ENCODE measurements around the gene BTC.
A peak's percentile ranks its signal among the peaks of the same experiment; 100 is the strongest.
"Not testable (repeated sequence)": the region's sequence is repeated elsewhere in the genome, so short reads cannot be mapped to it uniquely, and the experiment has no call there.

The BTC gene

GRCh38 chr4:74822603-74823002, 28.3 kb upstream of the BTC start:
- Mint-ChIP-seq H3K36me3 (ENCODE audit: low read depth) (no peaks in the 10 kb centered on the region), H3K27me3 (ENCODE audit: low read depth) (no peaks in the 10 kb centered on the region), H3K4me3 (no peak overlapping the region), H3K4me1 (no peaks in the 10 kb centered on the region), H3K9me3 (peaks cover 6% of the 10 kb centered on the region), H3K27ac (no peak overlapping the region)
- TF ChIP-seq CTCF (IDR thresholded peaks at IDR 0.05; ENCODE audit: unreplicated experiment in 3 of 3) = no peak

DNA sequence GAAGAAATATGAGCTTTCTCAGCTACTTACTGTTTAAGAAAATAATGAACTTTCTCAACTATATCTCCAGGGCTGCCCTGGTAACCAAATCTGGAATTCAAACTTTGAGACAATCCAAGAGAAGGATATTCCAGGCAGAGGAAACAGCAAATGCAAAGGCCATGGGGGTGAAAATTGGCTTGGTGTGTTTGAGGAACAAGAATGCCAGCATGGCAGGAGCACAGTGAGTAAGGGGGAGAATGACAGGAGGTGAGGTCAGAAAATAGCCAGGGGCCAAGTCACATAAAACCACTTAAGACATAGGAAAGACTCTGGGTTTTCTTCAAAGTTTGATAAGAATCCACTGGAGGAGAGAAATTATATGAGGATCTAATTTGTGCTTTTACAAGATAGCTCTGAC, 27.2 kb upstream of the BTC start:
- H3K9me3 Mint-ChIP-seq = peaks cover 6% of the 10 kb centered on the region
- H3K4me1 Mint-ChIP-seq = no peaks in the 10 kb centered on the region
- no peaks in the 10 kb centered on the region for H3K36me3 Mint-ChIP-seq (ENCODE audit: low read depth)
- H3K27me3 Mint-ChIP-seq (ENCODE audit: low read depth) = no peaks in the 10 kb centered on the region
- H3K4me3 Mint-ChIP-seq = no peak overlapping the region
- TF ChIP-seq CTCF (IDR thresholded peaks at IDR 0.05; ENCODE audit: unreplicated experiment in 3 of 3) = no peak
- no peak overlapping the region for H3K27ac Mint-ChIP-seq

DNA sequence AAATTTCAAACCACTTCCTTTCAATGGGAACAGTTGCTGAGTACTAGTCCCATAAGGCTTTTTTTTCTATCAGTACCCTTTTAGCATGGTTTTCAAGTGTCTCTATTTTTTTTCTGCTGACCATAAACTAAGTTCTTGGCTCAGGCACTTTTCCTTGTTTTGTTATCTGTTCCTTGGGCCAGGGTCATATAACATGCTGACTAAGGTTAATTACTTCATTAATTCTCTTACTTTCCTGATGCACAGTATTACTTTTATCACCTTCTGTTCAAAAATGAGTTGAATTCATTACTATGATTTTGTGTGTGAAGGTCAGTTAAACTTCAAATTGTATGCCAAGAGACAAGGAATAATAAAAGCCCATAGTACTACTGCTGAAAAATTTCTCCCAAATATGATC, 19.7 kb upstream of the BTC start:
- Mint-ChIP-seq H3K27me3 (ENCODE audit: low read depth) (no peaks in the 10 kb centered on the region), H3K9me3 (no peaks in the 10 kb centered on the region), H3K4me1 (no peaks in the 10 kb centered on the region), H3K36me3 (ENCODE audit: low read depth) (no peaks in the 10 kb centered on the region), H3K4me3 (no peak overlapping the region), H3K27ac (no peak overlapping the region)
- TF ChIP-seq CTCF (IDR thresholded peaks at IDR 0.05; ENCODE audit: unreplicated experiment in 3 of 3) = no peak

DNA sequence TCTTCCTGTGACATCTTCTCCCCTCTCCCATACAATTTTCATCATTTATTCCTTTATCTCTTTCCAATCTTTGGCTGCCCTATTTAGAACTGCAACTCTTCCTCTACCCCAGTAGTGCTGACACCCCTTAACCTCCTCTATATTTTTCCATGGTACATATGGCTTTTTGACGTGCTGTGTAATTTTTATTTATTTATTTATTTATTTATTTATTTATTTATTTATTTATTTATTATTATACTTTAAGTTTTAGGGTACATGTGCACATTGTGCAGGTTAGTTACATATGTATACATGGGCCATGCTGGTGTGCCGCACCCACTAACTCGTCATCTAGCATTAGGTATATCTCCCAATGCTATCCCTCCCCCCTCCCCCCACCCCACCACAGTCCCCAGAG, 17.7 kb upstream of the BTC start:
- not testable (repeated sequence) for H3K36me3 Mint-ChIP-seq (ENCODE audit: low read depth); H3K27me3 Mint-ChIP-seq (ENCODE audit: low read depth); H3K4me3 Mint-ChIP-seq; H3K9me3 Mint-ChIP-seq; H3K4me1 Mint-ChIP-seq; H3K27ac Mint-ChIP-seq

DNA sequence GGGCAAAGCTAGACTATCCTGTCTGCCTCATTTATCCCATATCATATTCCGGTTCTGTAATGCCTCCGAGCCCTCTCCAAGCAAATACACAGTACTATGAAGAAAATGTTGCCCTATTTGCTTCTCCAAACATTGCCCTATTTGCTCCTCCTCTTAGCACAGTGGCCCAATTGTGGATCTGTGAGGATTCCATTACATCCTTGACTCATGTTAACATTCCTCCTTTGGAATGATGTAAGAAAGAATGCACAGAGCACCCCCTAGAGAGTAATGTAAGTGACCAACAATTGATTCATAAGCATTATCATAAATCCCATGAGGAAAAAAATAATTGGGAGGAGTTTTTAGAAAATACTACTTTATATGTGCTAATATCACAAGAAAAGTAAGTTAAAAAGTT, 11.3 kb upstream of the BTC start:
- Mint-ChIP-seq H3K36me3 (ENCODE audit: low read depth) (no peaks in the 10 kb centered on the region), H3K27me3 (ENCODE audit: low read depth) (peaks cover 3% of the 10 kb centered on the region), H3K9me3 (no peaks in the 10 kb centered on the region), H3K4me1 (no peaks in the 10 kb centered on the region), H3K4me3 (no peak overlapping the region), H3K27ac (no peak overlapping the region)
- no peak for TF ChIP-seq CTCF (IDR thresholded peaks at IDR 0.05; ENCODE audit: unreplicated experiment in 3 of 3)

GRCh38 chr4:74800310-74800709, 6.0 kb upstream of the BTC start:
- H3K4me1 Mint-ChIP-seq = no peaks in the 10 kb centered on the region
- H3K9me3 Mint-ChIP-seq = no peaks in the 10 kb centered on the region
- no peak for TF ChIP-seq CTCF (IDR thresholded peaks at IDR 0.05; ENCODE audit: unreplicated experiment in 3 of 3)
- H3K27ac Mint-ChIP-seq = no peak overlapping the region
- H3K4me3 Mint-ChIP-seq = no peak overlapping the region
- peaks cover 22% of the 10 kb centered on the region for H3K27me3 Mint-ChIP-seq (ENCODE audit: low read depth)
- no peaks in the 10 kb centered on the region for H3K36me3 Mint-ChIP-seq (ENCODE audit: low read depth)

DNA sequence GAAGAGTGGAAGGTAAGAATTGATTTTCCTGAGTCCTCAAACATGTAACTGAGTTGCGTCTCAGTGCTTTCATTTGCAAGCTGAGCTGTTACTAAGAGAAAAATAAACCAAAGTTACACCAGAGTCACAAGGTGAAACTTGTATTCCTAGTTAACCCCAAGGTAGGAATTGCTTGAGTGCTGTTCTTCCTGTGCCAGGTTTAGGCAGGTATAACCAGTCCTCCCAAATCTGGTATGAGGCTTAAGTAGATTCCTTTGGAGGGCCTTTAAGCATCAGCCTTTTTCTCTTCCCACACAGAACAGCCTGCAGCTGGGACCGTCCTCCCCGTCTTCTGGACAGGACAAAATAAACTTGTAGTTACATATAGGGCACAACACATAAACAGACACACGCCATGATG, 2.3 kb upstream of the BTC start:
- TF ChIP-seq CTCF (IDR thresholded peaks at IDR 0.05; ENCODE audit: unreplicated experiment in 3 of 3) = no peak
- peak overlapping the region in 2 of 3 experiments; percentile 44 to 53 for H3K4me3 Mint-ChIP-seq

More for the DNA sequence above, 2.3 kb upstream of the BTC start:
- peaks cover 11% of the 10 kb centered on the region for H3K4me1 Mint-ChIP-seq
- no peak overlapping the region for H3K27ac Mint-ChIP-seq
- H3K36me3 Mint-ChIP-seq (ENCODE audit: low read depth) = no peaks in the 10 kb centered on the region
- H3K9me3 Mint-ChIP-seq = no peaks in the 10 kb centered on the region
- peaks cover 56% of the 10 kb centered on the region for H3K27me3 Mint-ChIP-seq (ENCODE audit: low read depth)

Measured in nephron (organoid).